ENCODE data around the gene PSMB9.
A peak's percentile ranks its signal among the peaks of the same experiment; 100 is the strongest.

Gene PSMB9

DNA sequence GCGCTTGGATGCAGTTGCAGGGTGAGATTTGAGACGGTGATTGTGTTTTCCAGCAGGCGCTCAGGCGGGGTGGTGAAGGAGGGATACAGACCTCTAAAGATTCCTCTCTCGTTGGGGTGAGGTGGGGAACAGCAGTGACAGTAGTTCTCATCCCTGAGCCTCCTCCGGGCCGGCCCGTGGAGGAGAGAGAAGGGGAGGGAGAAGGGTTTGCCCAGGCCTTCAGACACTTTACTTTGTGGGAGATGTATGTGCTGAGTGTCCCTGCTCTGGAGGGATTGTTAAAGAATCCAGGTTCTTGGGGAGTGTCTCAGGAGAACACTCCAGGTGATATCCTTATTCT, 41.0 kb downstream of the PSMB9 start:
- peak overlapping the region; percentile 73 for H3K4me3 ChIP-seq (ENCODE audit: low read length)
- TF ChIP-seq, protein P1, sequence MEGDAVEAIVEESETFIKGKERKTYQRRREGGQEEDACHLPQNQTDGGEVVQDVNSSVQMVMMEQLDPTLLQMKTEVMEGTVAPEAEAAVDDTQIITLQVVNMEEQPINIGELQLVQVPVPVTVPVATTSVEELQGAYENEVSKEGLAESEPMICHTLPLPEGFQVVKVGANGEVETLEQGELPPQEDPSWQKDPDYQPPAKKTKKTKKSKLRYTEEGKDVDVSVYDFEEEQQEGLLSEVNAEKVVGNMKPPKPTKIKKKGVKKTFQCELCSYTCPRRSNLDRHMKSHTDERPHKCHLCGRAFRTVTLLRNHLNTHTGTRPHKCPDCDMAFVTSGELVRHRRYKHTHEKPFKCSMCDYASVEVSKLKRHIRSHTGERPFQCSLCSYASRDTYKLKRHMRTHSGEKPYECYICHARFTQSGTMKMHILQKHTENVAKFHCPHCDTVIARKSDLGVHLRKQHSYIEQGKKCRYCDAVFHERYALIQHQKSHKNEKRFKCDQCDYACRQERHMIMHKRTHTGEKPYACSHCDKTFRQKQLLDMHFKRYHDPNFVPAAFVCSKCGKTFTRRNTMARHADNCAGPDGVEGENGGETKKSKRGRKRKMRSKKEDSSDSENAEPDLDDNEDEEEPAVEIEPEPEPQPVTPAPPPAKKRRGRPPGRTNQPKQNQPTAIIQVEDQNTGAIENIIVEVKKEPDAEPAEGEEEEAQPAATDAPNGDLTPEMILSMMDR (conservative IDR thresholded peaks at IDR 0.05; ENCODE audit: low read depth, low read length): no peak
- DNase-seq (ENCODE audit: low read depth): no peak

GRCh38 chr6:32903952-32904351, 50.0 kb downstream of the PSMB9 start:
- TF ChIP-seq, protein P1 (conservative IDR thresholded peaks at IDR 0.05; ENCODE audit: low read depth, low read length): no peak
- DNase-seq (ENCODE audit: low read depth): no peak
- H3K4me3 ChIP-seq (ENCODE audit: low read length): no peak overlapping the region

GRCh38 chr6:32905078-32905477, 51.1 kb downstream of the PSMB9 start:
- TF ChIP-seq, protein P1 (conservative IDR thresholded peaks at IDR 0.05; ENCODE audit: low read depth, low read length): no peak
- H3K4me3 ChIP-seq (ENCODE audit: low read length): no peak overlapping the region
- DNase-seq (ENCODE audit: low read depth): no peak

- DNase-seq (ENCODE audit: low read depth): no peak
- TF ChIP-seq, protein P1 (conservative IDR thresholded peaks at IDR 0.05; ENCODE audit: low read depth, low read length): no peak
- H3K4me3 ChIP-seq (ENCODE audit: low read length): no peak overlapping the region
These were observed 52.5 kb downstream of the PSMB9 start for GRCh38 chr6:32906539-32906938.

- H3K4me3 ChIP-seq (ENCODE audit: low read length): no peak overlapping the region
- TF ChIP-seq, protein P1 (conservative IDR thresholded peaks at IDR 0.05; ENCODE audit: low read depth, low read length): no peak
These were observed 54.9 kb downstream of the PSMB9 start for GRCh38 chr6:32908897-32909296.

More at GRCh38 chr6:32908897-32909296, 54.9 kb downstream of the PSMB9 start:
- no peak for DNase-seq (ENCODE audit: low read depth)
